Fibroblast of peridontal ligament (primary cell): Measurements from ENCODE around the gene NT5DC4.
"Not testable (repeated sequence)": the region's sequence is repeated elsewhere in the genome, so short reads cannot be mapped to it uniquely, and the experiment has no call there.

ENCODE experiments used
- DNase-seq: peaks from one replicate; pipeline ENCODE4 v3.0.0-alpha.2; 2010; ENCODE audit errors: extremely low read depth

The NT5DC4 gene

DNA sequence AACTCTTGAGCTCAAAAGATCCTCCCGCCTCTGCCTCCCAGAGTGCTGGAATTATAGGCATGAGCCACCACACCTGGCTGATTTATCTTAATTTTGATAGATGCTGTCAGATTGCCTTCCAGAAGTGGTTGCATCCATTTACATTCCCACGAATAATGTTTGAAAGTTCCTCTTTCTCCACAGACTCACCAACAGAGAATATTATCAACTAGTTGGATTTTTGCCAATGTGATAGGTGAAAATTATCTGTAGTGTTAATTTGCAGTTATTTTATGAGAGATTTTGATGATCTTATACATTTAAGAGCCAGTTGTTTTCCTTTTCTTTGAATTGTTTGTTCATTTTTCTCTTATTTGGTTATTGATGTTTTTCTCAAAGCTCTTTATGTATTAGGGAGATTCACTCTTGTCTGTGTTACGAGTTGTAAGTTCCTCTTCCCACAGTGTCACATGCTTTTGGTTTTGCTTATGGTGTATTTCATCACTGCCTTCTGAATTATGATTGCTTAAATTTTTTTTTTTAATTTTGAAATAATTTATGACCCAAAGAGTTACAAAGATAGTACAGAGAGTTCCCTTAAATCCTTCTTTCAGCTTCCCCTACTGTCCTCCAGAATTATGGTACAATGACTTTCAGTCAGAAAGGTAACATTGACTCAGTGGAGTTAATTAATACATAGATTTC, 20.7 kb upstream of the NT5DC4 start:
- DNase-seq: no peak

- DNase-seq: no peak
Observed at GRCh38 chr2:112701052-112701451, 19.8 kb upstream of the NT5DC4 start.

DNA sequence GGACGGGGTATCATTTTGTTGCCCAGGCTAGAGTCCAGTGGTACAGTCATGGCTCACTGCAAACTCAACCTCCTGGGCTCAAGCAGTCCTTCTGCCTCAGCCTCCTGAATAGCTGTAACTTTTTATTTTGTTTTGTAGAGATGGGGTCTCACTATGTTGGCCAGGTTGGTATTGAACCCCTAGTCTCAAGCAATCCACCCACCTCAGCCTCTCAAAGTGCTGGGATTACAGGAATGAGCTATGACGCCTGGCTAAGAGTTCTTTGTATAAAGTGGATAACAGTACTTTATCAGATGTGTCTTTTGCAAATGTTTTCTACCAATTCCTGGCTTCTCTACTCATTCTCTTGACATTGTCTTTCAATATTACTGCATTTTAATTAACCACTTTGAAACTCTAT, 17.1 kb upstream of the NT5DC4 start:
- DNase-seq: no peak

DNA sequence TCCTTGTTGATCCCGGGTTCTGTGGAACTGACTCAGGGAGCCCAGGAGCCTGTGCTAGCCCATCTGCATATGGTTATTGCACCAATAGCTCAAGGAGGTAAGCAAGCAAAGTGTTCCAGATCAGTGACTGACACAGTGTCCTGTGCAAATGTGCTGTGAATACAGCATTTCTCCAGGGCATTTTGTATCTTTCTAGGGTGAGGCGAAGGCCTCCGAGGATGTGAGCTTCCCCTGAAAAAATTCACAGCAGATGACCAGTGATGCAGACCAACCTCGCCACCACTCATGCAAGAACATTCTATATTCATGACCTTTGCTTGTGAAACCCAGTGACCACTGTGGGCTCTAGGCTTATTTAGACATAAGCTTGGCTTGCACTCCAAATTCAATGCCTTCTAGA, 15.2 kb upstream of the NT5DC4 start:
- DNase-seq: no peak

DNA sequence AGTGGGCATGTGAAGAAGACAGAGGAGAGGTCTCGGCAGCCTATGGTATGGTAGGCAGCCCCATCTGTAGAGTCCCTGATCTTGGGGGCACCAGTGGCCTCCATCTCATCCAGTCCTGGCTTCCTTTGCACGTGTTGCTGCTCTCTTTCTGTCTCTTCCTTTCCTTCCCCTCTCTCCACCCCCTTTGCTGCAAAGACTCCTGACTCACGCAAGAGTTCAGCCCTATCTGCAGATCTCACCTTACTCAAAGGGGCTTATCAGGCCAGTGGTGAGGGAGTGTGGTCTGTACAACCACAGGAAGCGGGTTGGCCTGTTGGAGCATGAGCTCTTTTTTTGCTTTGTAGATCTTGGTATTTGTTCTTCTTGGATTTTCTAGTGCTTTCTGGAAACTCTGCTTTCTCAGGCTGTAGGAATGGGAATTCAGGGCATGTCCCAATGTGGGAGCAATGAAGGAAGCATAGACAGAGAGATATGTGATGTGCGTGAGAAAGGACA, 14.6 kb upstream of the NT5DC4 start:
- no peak for DNase-seq

GRCh38 chr2:112706947-112707346, 13.9 kb upstream of the NT5DC4 start:
- not testable (repeated sequence) for DNase-seq

- DNase-seq: no peak
Observed at GRCh38 chr2:112708968-112709367, 11.9 kb upstream of the NT5DC4 start.

DNA sequence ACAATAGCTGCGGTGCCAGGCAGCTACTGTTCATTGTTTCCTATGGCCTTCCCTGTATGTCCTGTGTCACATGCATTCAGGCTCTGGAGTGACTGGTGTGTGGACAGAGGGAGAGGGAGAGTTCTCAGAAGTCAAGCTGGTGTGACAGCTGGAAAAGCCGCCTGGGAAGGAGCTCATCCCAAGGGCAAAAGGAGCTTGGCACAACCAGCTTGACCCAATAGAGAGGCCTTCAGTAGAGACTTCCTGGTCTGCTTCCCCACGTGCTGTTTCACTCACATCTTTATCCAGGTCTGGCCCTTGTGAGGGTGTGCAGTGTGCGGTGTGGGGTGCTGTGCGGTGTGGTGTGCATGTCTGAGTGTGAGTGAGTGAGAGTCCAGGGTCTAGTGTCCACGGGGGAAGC, 11.1 kb upstream of the NT5DC4 start:
- DNase-seq: no peak

DNA sequence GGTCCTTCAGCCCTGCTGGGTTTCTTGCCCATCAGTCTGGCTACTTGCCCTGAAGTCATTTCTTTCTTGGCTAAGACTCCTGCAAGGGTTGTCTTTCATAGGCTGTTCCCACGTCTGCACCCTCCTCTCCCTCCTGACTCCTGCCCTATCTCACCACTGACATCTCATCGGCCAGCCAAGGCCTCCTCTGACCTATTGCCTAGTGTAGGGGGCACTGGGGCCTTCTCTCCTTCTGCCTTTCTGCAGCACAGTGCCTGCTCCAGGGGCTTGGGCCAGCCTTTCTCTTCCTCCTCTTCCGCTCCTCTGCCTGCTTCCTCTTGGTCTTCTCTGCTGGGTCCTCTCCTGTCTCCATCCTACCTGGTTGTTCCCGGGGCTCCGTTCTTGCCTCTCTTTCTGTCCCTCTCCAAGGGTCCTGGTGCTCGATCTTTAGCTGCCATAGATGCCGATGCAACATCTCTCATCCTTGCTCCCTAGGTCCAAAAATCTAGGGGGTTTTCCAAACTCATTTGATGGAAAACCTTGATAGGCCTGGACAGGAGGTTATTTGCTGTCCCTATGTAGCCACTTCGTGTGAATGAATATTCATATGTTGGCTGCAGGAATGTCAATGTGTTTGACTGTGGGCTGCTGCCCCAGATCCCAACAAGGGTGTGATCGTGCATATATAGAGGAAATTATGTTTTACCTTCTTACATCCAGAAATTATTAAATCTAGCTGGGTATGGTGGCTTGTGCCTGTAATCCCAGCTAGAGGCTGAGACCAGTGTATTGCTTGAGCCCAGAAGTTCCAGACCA, 9.7 kb upstream of the NT5DC4 start:
- no peak for DNase-seq

DNA sequence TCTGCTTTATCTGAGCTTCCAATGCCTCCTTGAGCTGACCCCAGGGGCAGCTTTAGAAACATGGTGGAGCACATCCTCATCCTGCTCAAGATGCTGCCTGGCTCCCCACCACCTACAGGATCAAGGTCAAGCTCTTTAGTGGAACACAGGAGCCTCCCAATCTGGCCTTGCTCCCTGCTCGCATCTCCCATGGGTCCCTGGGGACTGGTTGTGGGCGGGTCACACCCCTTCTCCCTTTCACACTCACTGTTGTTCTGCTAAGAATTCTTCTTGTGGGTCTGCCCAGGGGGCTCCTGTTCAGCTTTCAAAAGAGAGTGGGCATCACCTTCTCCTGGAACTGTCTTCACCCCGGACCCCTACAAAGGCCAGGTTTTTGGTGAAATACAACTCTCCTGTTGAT, 8.4 kb upstream of the NT5DC4 start:
- no peak for DNase-seq

DNA sequence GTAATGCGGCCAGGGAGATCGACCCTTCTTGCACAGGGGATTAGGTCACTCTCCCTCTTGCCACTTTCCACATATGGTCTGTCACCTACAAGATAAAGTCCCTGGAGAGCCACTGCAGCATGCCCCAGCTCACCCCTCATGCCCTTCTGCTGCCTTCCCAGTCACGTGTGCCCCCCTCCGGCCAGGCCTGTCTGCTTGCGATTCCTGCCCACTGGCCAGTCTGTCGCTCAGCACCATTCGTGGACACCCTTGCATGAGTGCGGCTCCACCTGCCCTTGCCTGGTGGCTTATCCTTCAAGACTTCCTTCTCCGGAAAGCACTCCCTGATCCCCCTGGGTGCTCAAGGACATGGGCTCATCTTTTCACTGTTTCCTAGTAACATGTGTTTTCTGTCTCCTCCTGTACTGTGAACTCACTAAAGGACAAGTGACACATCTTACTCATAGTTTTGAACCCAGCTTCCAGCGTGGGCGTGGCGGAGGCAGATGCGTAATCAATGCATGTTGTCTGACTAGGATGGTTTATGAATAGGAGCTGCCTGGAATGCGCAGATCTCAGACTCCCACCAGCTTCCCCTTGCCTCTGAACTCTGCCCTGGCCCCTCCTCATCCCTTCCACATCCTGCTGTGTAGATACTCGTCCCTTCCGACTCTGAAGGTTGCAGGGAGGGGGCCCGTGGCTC, 7.8 kb upstream of the NT5DC4 start:
- no peak for DNase-seq

- DNase-seq: no peak
Observed at GRCh38 chr2:112713585-112713925, 7.3 kb upstream of the NT5DC4 start.

DNA sequence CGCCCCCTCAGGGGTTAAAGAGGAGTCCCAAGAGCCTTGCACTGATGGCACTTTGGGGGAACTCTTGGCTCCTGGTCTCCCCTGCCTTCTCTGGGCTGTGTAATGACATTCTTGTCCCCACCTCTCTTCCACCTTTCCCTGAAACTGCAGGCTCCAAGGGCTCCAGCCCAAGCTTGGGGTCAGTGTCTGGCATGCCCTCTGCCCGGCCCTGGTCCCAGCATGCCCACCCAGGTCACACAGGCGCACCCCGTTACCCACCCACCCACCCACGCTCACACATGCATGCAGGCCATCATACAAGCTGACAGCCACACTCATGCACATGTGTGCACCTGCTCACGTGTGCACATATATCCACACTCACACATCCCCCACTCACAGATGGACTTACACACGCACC, 6.9 kb upstream of the NT5DC4 start:
- no peak for DNase-seq

GRCh38 chr2:112714331-112714730, 6.5 kb upstream of the NT5DC4 start:
- DNase-seq: no peak

GRCh38 chr2:112714836-112715631, 5.8 kb upstream of the NT5DC4 start:
- DNase-seq: no peak

GRCh38 chr2:112716094-112716493, 4.7 kb upstream of the NT5DC4 start:
- not testable (repeated sequence) for DNase-seq

DNA sequence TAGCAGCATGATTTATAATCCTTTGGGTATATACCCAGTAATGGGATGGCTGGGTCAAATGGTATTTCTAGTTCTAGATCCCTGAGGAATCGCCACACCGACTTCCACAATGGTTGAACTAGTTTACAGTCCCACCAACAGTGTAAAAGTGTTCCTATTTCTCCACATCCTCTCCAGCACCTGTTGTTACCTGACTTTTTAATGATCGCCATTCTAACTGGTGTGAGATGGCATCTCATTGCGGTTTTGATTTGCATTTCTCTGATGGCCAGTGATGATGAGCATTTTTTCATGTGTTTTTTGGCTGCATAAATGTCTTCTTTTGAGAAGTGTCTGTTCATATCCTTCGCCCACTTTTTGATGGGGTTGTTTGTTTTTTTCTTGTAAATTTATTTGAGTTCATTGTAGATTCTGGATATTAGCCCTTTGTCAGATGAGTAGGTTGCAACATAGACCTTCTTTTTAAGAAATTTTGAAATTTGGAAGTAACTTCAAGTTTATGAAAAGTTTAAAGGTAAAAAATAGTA, 3.9 kb upstream of the NT5DC4 start:
- DNase-seq: not testable (repeated sequence)

DNA sequence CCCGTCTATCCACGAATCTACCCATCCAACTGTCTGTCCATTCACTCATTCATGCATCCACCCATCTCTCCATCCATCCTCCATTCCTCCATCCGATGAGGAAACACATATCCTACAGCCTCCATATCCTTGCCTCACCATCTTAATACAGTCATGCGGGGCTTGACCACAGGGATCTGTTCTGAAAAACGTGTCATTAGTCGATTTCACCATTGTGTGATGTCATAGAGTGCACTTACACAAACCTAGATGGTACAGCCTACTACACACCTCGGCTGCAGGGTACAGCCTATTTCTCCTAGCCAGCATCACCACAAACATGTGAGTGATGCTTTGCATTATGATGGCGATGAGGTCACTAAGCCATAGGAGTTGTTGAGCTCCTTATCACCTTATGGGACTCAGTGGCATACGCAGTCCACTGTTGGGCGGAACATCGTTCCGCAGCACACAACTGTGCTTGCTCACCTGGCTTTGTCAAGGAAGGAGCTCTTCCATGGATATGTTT, 1.9 kb upstream of the NT5DC4 start:
- no peak for DNase-seq

DNA sequence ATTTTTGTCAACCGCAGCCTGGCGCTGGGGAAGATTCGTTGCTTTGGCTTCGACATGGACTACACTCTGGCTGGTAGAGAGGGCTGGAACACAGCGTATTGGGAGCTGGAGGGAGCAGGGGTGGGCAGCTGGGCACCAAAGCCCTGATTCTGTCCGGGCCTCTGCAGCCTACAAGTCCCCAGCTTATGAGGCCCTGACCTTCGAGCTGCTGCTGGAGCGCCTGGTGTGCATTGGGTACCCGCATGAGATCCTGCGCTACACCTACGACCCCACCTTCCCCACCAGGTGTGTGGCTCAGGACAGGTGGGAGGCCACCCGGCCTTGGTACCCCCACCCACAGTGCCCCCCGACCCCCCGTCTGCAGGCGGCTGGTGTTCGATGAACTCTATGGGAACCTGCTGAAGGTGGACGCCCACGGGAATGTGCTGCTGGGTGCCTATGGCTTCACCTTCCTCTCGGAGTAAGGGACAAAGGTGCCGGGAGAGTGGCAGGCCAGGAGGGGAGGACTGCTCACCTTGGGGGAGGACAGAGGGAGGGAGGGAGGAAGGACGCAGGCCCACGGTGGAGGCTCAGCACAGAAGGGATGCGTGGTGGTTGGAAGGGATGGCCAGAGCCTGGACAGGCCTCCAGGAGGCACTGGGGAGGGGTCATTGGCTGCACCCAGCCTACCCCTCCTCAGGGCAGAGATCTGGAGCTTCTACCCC, 1.2 kb downstream of the NT5DC4 start:
- no peak for DNase-seq

GRCh38 chr2:112722816-112723546, 2.2 kb downstream of the NT5DC4 start:
- no peak for DNase-seq
